Neuronal stem cell (in vitro differentiated cells): ENCODE measurements around the gene NPIPB6.
"Not testable (repeated sequence)": the region's sequence is repeated elsewhere in the genome, so short reads cannot be mapped to it uniquely, and the experiment has no call there.

Source experiments
- DNase-seq: peaks from one replicate; pipeline ENCODE4 v3.0.0-alpha.2; 2013; ENCODE audit warnings: low spot score
- H2AFZ ChIP-seq: one replicate; pipeline ENCODE4 v1.6.1; 2013; ENCODE audit warnings: mild to moderate bottlenecking, low read length, inconsistent platforms
- H2AK5ac ChIP-seq: 2 replicates; pipeline ENCODE4 v1.6.1; 2013; ENCODE audit warnings: low read depth, mild to moderate bottlenecking, inconsistent platforms, low read length, moderate library complexity, mixed read lengths
- H2BK120ac ChIP-seq: 2 replicates; pipeline ENCODE4 v1.6.1; 2013; ENCODE audit warnings: low read depth, mild to moderate bottlenecking, inconsistent platforms, low read length, moderate library complexity, mixed read lengths
- H2BK12ac ChIP-seq: one replicate; pipeline ENCODE4 v1.6.1; 2013; ENCODE audit warnings: low read length, inconsistent platforms
- H2BK15ac ChIP-seq: 2 replicates; pipeline ENCODE4 v1.6.1; 2013; ENCODE audit warnings: mild to moderate bottlenecking, low read length, inconsistent platforms, mixed read lengths
- H2BK5ac ChIP-seq: one replicate; pipeline ENCODE4 v1.6.1; 2013; ENCODE audit warnings: inconsistent platforms, mild to moderate bottlenecking, low read length, moderate library complexity
- H3K14ac ChIP-seq: one replicate; pipeline ENCODE4 v1.6.1; 2013; ENCODE audit warnings: low read length, inconsistent platforms
- H3K18ac ChIP-seq: 2 replicates; pipeline ENCODE4 v1.6.1; 2013; ENCODE audit warnings: low read length, inconsistent platforms
- H3K23ac ChIP-seq: 2 replicates; pipeline ENCODE4 v1.6.1; 2013; ENCODE audit warnings: low read depth, mild to moderate bottlenecking, mixed read lengths, low read length, inconsistent platforms; ENCODE audit not compliant: poor library complexity
- H3K27ac ChIP-seq: replicated peaks from 3 replicates; pipeline ENCODE4 v1.5.1; 2013; ENCODE audit warnings: low read length, inconsistent platforms
- H3K27me3 ChIP-seq, 3 experiments: 2 replicates each; pipeline ENCODE4 v1.6.1; 2013; ENCODE audit warnings: low read length in 3 of 3, mild to moderate bottlenecking in 2 of 3, inconsistent platforms in 1 of 3, low read depth in 1 of 3, mixed read lengths in 1 of 3, moderate library complexity in 1 of 3; ENCODE audit not compliant: control insufficient read depth in 3 of 3, insufficient read depth in 3 of 3
- H3K36me3 ChIP-seq, 2 donors: replicated peaks in 1 of 2; 2 replicates each; pipeline ENCODE4 v1.6.1; 2013; ENCODE audit warnings: low read length in 2 of 2; ENCODE audit not compliant: control insufficient read depth in 2 of 2, insufficient read depth in 2 of 2
- H3K4ac ChIP-seq: 2 replicates; pipeline ENCODE4 v1.6.1; 2013; ENCODE audit warnings: inconsistent platforms, mild to moderate bottlenecking, low read length, moderate library complexity
- H3K4me1 ChIP-seq, 2 donors: 1 replicate in 1 of 2; 2 replicates in 1 of 2; pipeline ENCODE4 v1.6.1; 2013; ENCODE audit warnings: low read length in 2 of 2, low read depth in 1 of 2; ENCODE audit not compliant: control insufficient read depth in 2 of 2, insufficient read depth in 1 of 2
- H3K4me2 ChIP-seq: one replicate; pipeline ENCODE4 v1.6.1; 2013; ENCODE audit warnings: mild to moderate bottlenecking, low read length, inconsistent platforms; ENCODE audit not compliant: insufficient read depth, poor library complexity, severe bottlenecking
- H3K4me3 ChIP-seq, 2 donors: 2 replicates each; pipeline ENCODE4 v1.5.1; 2013; ENCODE audit warnings: low read length in 2 of 2, mild to moderate bottlenecking in 2 of 2, inconsistent platforms in 1 of 2, moderate library complexity in 1 of 2
- H3K79me1 ChIP-seq: one replicate; pipeline ENCODE4 v1.6.1; 2013; ENCODE audit warnings: low read depth, mild to moderate bottlenecking, inconsistent platforms, low read length, moderate library complexity
- H3K9ac ChIP-seq: one replicate; pipeline ENCODE4 v1.6.1; 2013; ENCODE audit warnings: mild to moderate bottlenecking, low read depth, low read length, inconsistent platforms; ENCODE audit not compliant: poor library complexity
- H3K9me3 ChIP-seq, 2 donors: replicated peaks in 1 of 2; 2 replicates each; pipeline versions ENCODE3 to v1.6.1; 2013; ENCODE audit warnings: low read length in 2 of 2, mild to moderate bottlenecking in 2 of 2, inconsistent platforms in 1 of 2, low read depth in 1 of 2, mixed read lengths in 1 of 2, moderate library complexity in 1 of 2; ENCODE audit not compliant: control insufficient read depth in 2 of 2, insufficient read depth in 1 of 2
- H4K8ac ChIP-seq: one replicate; pipeline ENCODE4 v1.6.1; 2013; ENCODE audit warnings: low read depth, mild to moderate bottlenecking, inconsistent platforms, low read length, moderate library complexity
- H4K91ac ChIP-seq: one replicate; pipeline ENCODE4 v1.6.1; 2013; ENCODE audit warnings: low read length, low read depth, mild to moderate bottlenecking, inconsistent platforms; ENCODE audit not compliant: poor library complexity
- WGBS, 2 donors: extraction: QIAGEN DNeasy Blood & Tissue Kit; methylation state at CpG; one replicate each; pipeline ENCODE4 v1.1.7; 2013; ENCODE audit warnings: missing lambda C conversion rate in 2 of 2, mixed read lengths in 1 of 2; ENCODE audit not compliant: insufficient read length in 2 of 2, insufficient replicate concordance in 1 of 2; ENCODE audit errors: extremely low coverage in 2 of 2; 5-methylcytosine and 5-hydroxymethylcytosine counted together

The NPIPB6 gene

GRCh38 chr16:28336940-28337710, 26.2 kb downstream of the NPIPB6 start:
- not testable (repeated sequence) for H3K27ac ChIP-seq, H3K36me3 ChIP-seq, H3K79me1 ChIP-seq, H3K27me3 ChIP-seq, H3K4me3 ChIP-seq, H3K4me1 ChIP-seq, H3K4ac ChIP-seq, H2BK5ac ChIP-seq, DNase-seq, H2BK120ac ChIP-seq, H3K18ac ChIP-seq, H3K9me3 ChIP-seq, H3K23ac ChIP-seq, H2AFZ ChIP-seq, H2BK12ac ChIP-seq, H2AK5ac ChIP-seq, H3K4me2 ChIP-seq, H2BK15ac ChIP-seq, H4K8ac ChIP-seq, H3K14ac ChIP-seq, H4K91ac ChIP-seq, H3K9ac ChIP-seq
- no CpG with 5 or more reads among the region's 5 CpGs for whole genome bisulfite sequencing, 2 donors

GRCh38 chr16:28335678-28336077, 27.6 kb downstream of the NPIPB6 start:
- H3K9me3 ChIP-seq, H3K18ac ChIP-seq, H2BK12ac ChIP-seq, H3K4me2 ChIP-seq, H4K8ac ChIP-seq, H3K36me3 ChIP-seq, H3K4me1 ChIP-seq, H3K4ac ChIP-seq, H2BK15ac ChIP-seq, H3K27me3 ChIP-seq, H3K14ac ChIP-seq, H4K91ac ChIP-seq, H2BK120ac ChIP-seq, H3K4me3 ChIP-seq, H2AFZ ChIP-seq, H2AK5ac ChIP-seq, H3K27ac ChIP-seq, DNase-seq, H3K23ac ChIP-seq, H3K9ac ChIP-seq, H2BK5ac ChIP-seq, H3K79me1 ChIP-seq: not testable (repeated sequence)
- no CpG with 5 or more reads among the region's 8 CpGs for WGBS, 2 donors

GRCh38 chr16:28332632-28333031, 30.7 kb downstream of the NPIPB6 start:
- not testable (repeated sequence) for H4K8ac ChIP-seq, H3K18ac ChIP-seq, H3K9ac ChIP-seq, H3K23ac ChIP-seq, H3K79me1 ChIP-seq, H2BK120ac ChIP-seq, H2BK12ac ChIP-seq, DNase-seq, H3K4me2 ChIP-seq, H3K27me3 ChIP-seq, H2AK5ac ChIP-seq, H3K4ac ChIP-seq, H2BK5ac ChIP-seq, H4K91ac ChIP-seq, H3K4me1 ChIP-seq, H2AFZ ChIP-seq, H3K4me3 ChIP-seq, H2BK15ac ChIP-seq, H3K9me3 ChIP-seq, H3K27ac ChIP-seq, H3K36me3 ChIP-seq, H3K14ac ChIP-seq
- WGBS, 2 donors: no CpG with 5 or more reads among the region's 6 CpGs

GRCh38 chr16:28330981-28331380, 32.3 kb downstream of the NPIPB6 start:
- H4K8ac ChIP-seq, H4K91ac ChIP-seq, H3K18ac ChIP-seq, H3K79me1 ChIP-seq, H3K4ac ChIP-seq, DNase-seq, H2BK15ac ChIP-seq, H2AK5ac ChIP-seq, H3K4me2 ChIP-seq, H3K27ac ChIP-seq, H3K14ac ChIP-seq, H3K4me1 ChIP-seq, H3K23ac ChIP-seq, H3K36me3 ChIP-seq, H3K4me3 ChIP-seq, H2AFZ ChIP-seq, H2BK12ac ChIP-seq, H3K9me3 ChIP-seq, H3K9ac ChIP-seq, H3K27me3 ChIP-seq, H2BK120ac ChIP-seq, H2BK5ac ChIP-seq: not testable (repeated sequence)
- WGBS, 2 donors: no CpG with 5 or more reads among the region's 2 CpGs
